GM18511 (cell line): ENCODE data around the gene SMAD9.
"Not testable (repeated sequence)": the region's sequence is repeated elsewhere in the genome, so short reads cannot be mapped to it uniquely, and the experiment has no call there.

ENCODE experiments used
- ATAC-seq: cut with Tn5 transposase; IDR thresholded peaks from one replicate; pipeline ENCODE4 v1.9.1; 2021; ENCODE audit warnings: mild to moderate bottlenecking, moderate library complexity; ENCODE audit not compliant: unreplicated experiment

The SMAD9 gene

GRCh38 chr13:36912973-36913372, 7.1 kb downstream of the SMAD9 start:
- no peak for ATAC-seq

DNA sequence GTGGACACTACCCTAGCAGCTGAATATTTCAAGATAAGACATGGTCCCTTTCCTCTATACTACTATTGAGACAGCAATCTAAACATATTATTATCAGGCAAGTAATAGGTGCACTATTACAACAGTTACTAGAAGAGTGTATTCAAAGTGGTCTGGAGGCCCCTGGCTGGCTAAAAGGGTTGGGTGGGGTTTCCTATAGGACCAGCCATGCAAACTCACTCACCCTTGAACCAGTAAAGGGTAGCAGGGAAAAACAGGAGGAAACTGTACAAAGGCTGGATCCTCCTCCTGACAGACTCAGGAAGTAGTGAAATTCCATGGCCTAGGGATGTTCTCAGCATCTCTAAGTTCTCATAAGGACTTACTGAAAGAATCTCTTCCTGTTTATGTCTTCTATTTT, 7.7 kb downstream of the SMAD9 start:
- ATAC-seq, result no peak

GRCh38 chr13:36910545-36910944, 9.5 kb downstream of the SMAD9 start:
- no peak for ATAC-seq

DNA sequence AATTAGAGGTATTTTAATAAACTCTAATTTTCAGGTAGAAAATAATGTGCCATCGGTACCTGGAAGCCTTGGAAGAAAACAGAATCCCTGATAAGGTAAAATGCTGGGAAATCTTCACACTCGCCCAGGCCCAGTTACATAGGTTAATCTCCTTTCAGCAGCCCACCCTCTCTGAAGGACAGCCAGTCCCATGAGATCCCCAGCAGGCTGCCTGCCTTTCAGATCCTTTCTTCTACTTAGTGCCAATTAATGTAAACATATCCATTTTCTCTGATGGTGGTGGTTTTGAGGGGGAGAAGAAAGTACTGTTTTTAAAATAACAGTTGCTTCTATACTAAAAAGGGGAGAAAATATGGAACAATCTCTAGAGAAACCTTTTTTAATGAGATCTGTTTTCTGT, 12.2 kb downstream of the SMAD9 start:
- no peak for ATAC-seq

DNA sequence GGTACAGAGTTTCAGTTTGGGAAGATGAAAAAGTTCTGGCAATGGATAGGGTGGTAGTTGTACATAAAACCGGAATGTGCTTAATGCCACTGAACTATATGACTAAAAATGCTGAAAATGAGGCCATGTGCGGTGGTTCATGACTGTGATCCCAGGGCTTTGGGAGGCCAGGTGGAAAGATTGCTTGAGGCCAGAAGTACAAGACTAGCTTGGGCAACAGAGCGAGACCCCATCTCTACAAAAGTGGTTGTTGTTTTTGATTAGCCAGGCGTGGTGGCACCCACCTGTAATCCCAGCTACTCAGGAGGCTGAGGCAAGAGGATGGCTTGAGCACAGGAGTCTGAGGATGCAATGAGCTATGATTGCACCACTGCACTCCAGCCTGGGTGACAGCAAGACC, 12.8 kb downstream of the SMAD9 start:
- no peak for ATAC-seq

- no peak for ATAC-seq
Observed at GRCh38 chr13:36905944-36906343, 14.1 kb downstream of the SMAD9 start.

DNA sequence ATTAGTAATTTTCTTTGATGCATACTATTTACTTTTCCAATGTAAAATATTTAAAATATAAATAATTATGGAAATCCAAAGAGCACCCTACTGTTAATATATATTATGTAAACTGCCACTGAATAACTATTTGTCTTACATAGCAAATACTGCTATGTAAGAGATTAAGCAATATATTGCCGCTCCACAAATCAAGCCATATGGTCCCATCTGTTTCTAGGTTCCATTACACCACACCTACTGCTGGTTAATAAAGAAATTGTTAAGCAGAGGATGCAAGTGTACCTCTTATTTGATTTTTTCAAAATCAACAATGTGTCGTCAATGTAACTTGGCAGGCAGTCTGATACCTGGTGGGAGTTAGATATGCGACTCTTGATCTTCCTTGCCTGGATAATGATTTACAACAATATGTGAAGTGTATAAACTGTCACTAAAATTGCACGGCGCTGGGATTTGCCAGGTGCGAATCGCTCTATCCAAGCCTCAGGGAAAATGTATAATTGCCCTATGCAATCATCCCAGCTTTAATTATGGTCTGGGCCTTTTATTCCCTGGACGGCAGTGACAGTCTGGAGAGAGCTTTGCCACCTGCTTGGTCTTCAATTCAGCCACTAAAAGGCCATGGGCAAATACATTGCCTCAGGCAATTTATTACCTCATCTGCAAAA, 16.0 kb downstream of the SMAD9 start:
- no peak for ATAC-seq

DNA sequence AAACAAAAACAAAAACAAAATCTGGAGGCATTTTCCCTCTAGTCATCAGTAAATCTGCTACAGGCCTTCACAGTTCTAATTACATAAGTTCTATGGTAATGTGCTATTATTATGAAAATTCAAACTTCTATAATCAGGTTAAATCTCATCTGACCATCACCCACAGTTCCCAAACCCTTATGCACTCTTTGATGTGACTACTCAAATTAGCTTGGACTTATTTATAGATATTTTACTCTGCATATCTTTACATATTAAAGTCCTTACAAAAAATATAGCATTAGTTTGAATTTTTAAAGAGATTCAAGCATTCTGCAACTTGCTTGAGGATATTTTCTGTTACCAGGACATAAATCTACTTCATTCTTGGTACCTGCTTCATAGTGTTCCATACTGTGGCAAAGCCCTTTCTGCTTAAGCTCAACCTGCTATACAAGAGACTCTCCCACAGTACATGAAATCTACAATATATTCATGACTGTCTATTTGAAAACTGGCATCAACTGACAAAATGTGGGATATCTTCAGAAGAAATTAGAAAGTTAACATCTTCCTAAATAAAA, 22.9 kb downstream of the SMAD9 start:
- ATAC-seq, result no peak

DNA sequence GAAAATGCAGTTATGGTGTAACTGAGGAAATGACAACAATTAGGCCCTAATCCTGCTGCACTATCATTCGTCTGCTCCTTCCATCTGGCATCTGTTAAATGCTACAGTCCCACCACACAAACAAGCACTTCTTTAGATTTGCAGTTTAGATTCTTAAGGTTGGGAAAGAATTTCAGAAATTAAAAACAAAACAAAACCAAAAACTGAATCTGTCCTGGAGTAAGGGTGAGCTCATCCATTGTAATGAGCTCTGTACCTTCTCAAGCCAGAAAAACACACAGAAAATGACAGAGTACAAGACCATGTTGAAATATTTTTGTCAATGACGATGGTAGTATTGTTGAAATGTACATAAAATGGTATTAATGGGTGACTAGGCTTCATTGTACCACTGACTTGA, 28.3 kb downstream of the SMAD9 start:
- ATAC-seq, result no peak

GRCh38 chr13:36888645-36889044, 31.4 kb downstream of the SMAD9 start:
- ATAC-seq, result no peak

DNA sequence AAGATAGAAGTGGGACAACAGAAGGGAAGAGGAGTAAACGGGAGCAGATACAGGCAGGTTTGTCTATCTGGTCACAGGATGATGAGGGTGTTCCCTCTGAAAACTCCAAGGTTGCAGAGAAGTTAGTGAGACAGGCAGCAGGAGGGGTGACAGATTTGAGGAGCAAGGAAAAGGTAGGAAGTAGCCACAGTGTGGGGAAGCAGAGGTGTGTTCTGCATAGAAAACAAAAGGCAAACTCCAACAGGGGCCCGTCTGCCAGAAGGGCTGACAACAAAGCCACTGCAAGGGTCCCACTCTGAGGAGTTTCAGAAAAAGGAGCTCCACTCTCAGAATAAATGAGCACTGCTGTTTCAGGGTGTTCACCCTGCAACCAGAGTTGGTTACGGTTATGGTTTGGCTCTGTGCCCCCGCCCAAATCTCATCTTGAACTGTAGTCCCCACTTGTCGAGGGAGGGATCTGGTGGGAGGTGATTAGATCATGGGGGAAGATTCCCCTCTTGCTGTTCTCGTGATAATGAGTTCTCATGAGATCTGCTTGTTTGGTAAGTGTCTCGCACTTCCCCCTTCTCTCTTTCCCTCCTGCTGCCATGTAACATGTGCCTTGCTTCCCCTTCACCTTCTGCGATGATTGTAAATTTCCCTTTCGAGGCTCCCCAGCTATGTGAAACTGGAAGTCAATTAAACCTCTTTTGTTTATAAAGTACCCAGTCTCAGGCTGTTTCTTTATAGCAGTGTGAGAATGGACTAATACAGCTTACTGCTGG, 32.1 kb downstream of the SMAD9 start:
- peak; percentile 69 for ATAC-seq

DNA sequence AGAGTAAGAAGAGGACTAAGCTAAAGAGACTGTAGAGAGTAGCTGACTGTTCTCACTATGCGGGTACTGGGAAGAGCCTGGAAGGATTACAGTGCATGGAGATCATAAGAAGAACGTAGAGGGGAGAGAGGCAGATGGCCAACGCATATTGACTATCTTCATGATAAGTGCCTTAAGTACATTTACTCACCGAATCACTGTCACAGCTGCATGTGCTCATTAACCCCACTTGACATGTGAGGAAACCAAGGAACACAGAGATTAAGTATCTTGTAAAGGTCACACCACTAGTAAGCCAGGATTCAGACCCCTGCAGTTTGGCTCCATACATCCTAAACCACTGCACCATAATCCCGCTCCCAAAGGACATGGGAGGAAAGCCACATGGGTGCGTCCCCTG, 34.1 kb downstream of the SMAD9 start:
- ATAC-seq, result no peak

GRCh38 chr13:36884235-36884634, 35.8 kb downstream of the SMAD9 start:
- no peak for ATAC-seq

- no peak for ATAC-seq
Observed at GRCh38 chr13:36883824-36884223, 36.2 kb downstream of the SMAD9 start.

GRCh38 chr13:36883392-36883791, 36.6 kb downstream of the SMAD9 start:
- not testable (repeated sequence) for ATAC-seq

GRCh38 chr13:36882829-36883390, 37.1 kb downstream of the SMAD9 start:
- no peak for ATAC-seq

- ATAC-seq, result no peak
Observed at GRCh38 chr13:36880961-36881360, 39.1 kb downstream of the SMAD9 start.

- ATAC-seq, result no peak
Observed at GRCh38 chr13:36879218-36879938, 40.7 kb downstream of the SMAD9 start.

- no peak for ATAC-seq
Observed at GRCh38 chr13:36875961-36876360, 44.1 kb downstream of the SMAD9 start.

GRCh38 chr13:36875431-36875830, 44.6 kb downstream of the SMAD9 start:
- ATAC-seq, result no peak

DNA sequence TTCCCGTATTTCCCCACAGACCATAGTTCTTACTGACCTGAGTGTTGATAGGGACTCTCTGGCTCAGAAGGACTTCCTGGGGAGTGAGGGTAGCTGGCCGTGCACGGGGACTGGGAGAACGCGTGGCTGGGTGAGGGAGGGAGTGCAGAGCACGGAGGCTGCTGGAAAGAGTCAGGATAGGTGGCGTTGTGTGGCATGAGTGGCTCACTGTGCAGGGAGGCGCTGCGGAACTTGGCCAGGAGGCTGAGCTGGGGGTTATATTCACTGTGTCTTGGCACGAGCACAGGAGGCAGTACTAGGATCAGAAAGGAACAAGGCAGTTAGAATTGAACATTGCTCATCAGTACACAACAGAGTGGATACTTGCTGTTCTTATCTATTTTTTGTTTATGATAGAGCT, 47.4 kb downstream of the SMAD9 start:
- ATAC-seq, result no peak
